ENCODE measurements around the gene SCN2A. TPM values are rescaled to one million over a fixed set of nuclear protein-coding genes. Genes with fewer than 3 reads are reported as not detected.

Gene SCN2A
- total and polyA plus RNA-seq, 5 donors from 2014 or later, result not detected

GRCh38 chr2:165428926-165429325 lies 189.7 kb downstream of the SCN2A start:
- Histone ChIP-seq H3K4me1 (ENCODE audit: control insufficient read depth, insufficient read depth, low read length, poor library complexity, severe bottlenecking) (no peaks in the 10 kb centered on the region), H3K27me3 (ENCODE audit: control insufficient read depth, insufficient read depth, low read length) (no peaks in the 10 kb centered on the region), H3K4me3 (ENCODE audit: low read depth, low read length) (no peak overlapping the region), H3K27ac (ENCODE audit: insufficient read depth, low read length, poor library complexity, severe bottlenecking) (no peak overlapping the region), H3K36me3 (ENCODE audit: control insufficient read depth, insufficient read depth, low read length) (no peaks in the 10 kb centered on the region), H3K9me3 (ENCODE audit: control insufficient read depth in 2 of 2, low read length in 2 of 2) (no peaks in the 10 kb centered on the region)
- Mint-ChIP-seq H3K4me1 (no peaks in the 10 kb centered on the region), H3K27ac (no peak overlapping the region), H3K36me3 (no peaks in the 10 kb centered on the region), H3K4me3 (no peak overlapping the region), H3K27me3 (no peaks in the 10 kb centered on the region), H3K9me3 (peaks cover 0 to under 1% (median 0%) of the 10 kb centered on the region in 7 donors)
- no peak for ATAC-seq (ENCODE audit: low read depth in 2 of 2)
- no peak for DNase-seq

- DNase-seq (no peak), ATAC-seq (ENCODE audit: low read depth in 2 of 2) (no peak)
- no peak overlapping the region for H3K4me3 Mint-ChIP-seq
- H3K27ac ChIP-seq (ENCODE audit: insufficient read depth, low read length, poor library complexity, severe bottlenecking), result no peak overlapping the region
- no peak overlapping the region for H3K27ac Mint-ChIP-seq
- H3K4me1 ChIP-seq (ENCODE audit: control insufficient read depth, insufficient read depth, low read length, poor library complexity, severe bottlenecking), result no peaks in the 10 kb centered on the region
- no peaks in the 10 kb centered on the region for H3K36me3 Mint-ChIP-seq
- H3K4me3 ChIP-seq (ENCODE audit: low read depth, low read length), result no peak overlapping the region
- no peaks in the 10 kb centered on the region for H3K27me3 ChIP-seq (ENCODE audit: control insufficient read depth, insufficient read depth, low read length)
- no peaks in the 10 kb centered on the region for H3K36me3 ChIP-seq (ENCODE audit: control insufficient read depth, insufficient read depth, low read length)
- no peaks in the 10 kb centered on the region for H3K4me1 Mint-ChIP-seq
- H3K9me3 Mint-ChIP-seq, result no peaks in the 10 kb centered on the region
- H3K27me3 Mint-ChIP-seq, result no peaks in the 10 kb centered on the region
- H3K9me3 ChIP-seq (ENCODE audit: control insufficient read depth in 2 of 2, low read length in 2 of 2), result no peaks in the 10 kb centered on the region
Observed at GRCh38 chr2:165431014-165431413, 191.8 kb downstream of the SCN2A start.

- no peaks in the 10 kb centered on the region for H3K9me3 ChIP-seq (ENCODE audit: control insufficient read depth in 2 of 2, low read length in 2 of 2)
- no peaks in the 10 kb centered on the region for H3K36me3 ChIP-seq (ENCODE audit: control insufficient read depth, insufficient read depth, low read length)
- no peaks in the 10 kb centered on the region for H3K27me3 Mint-ChIP-seq
- H3K9me3 Mint-ChIP-seq, result no peaks in the 10 kb centered on the region
- H3K27me3 ChIP-seq (ENCODE audit: control insufficient read depth, insufficient read depth, low read length), result no peaks in the 10 kb centered on the region
- H3K4me3 Mint-ChIP-seq, result no peak overlapping the region
- no peak for DNase-seq
- H3K27ac ChIP-seq (ENCODE audit: insufficient read depth, low read length, poor library complexity, severe bottlenecking), result no peak overlapping the region
- H3K27ac Mint-ChIP-seq, result no peak overlapping the region
- no peak overlapping the region for H3K4me3 ChIP-seq (ENCODE audit: low read depth, low read length)
- no peak for ATAC-seq (ENCODE audit: low read depth in 2 of 2)
- H3K4me1 ChIP-seq (ENCODE audit: control insufficient read depth, insufficient read depth, low read length, poor library complexity, severe bottlenecking), result no peaks in the 10 kb centered on the region
- no peaks in the 10 kb centered on the region for H3K36me3 Mint-ChIP-seq
- H3K4me1 Mint-ChIP-seq, result no peaks in the 10 kb centered on the region
Observed at GRCh38 chr2:165432234-165432966, 193.2 kb downstream of the SCN2A start.

- no peak for ATAC-seq (ENCODE audit: low read depth in 2 of 2)
- H3K27me3 Mint-ChIP-seq, result no peaks in the 10 kb centered on the region
Observed at GRCh38 chr2:165434865-165435496, 195.8 kb downstream of the SCN2A start.

GRCh38 chr2:165435611-165436010 lies 196.4 kb downstream of the SCN2A start:
- Mint-ChIP-seq H3K4me3 (no peak overlapping the region), H3K36me3 (no peaks in the 10 kb centered on the region), H3K4me1 (no peaks in the 10 kb centered on the region), H3K27me3 (no peaks in the 10 kb centered on the region), H3K27ac (no peak overlapping the region), H3K9me3 (no peaks in the 10 kb centered on the region)
- no peak overlapping the region for H3K27ac ChIP-seq (ENCODE audit: insufficient read depth, low read length, poor library complexity, severe bottlenecking)
- H3K4me1 ChIP-seq (ENCODE audit: control insufficient read depth, insufficient read depth, low read length, poor library complexity, severe bottlenecking), result no peaks in the 10 kb centered on the region
- DNase-seq (no peak), ATAC-seq (ENCODE audit: low read depth in 2 of 2) (no peak)
- H3K36me3 ChIP-seq (ENCODE audit: control insufficient read depth, insufficient read depth, low read length), result no peaks in the 10 kb centered on the region
- H3K27me3 ChIP-seq (ENCODE audit: control insufficient read depth, insufficient read depth, low read length), result no peaks in the 10 kb centered on the region
- H3K4me3 ChIP-seq (ENCODE audit: low read depth, low read length), result no peak overlapping the region
- no peaks in the 10 kb centered on the region for H3K9me3 ChIP-seq (ENCODE audit: control insufficient read depth in 2 of 2, low read length in 2 of 2)

More at GRCh38 chr2:165434865-165435496, 195.8 kb downstream of the SCN2A start:
- no peak overlapping the region for H3K27ac ChIP-seq (ENCODE audit: insufficient read depth, low read length, poor library complexity, severe bottlenecking)
- no peaks in the 10 kb centered on the region for H3K9me3 ChIP-seq (ENCODE audit: control insufficient read depth in 2 of 2, low read length in 2 of 2)
- H3K36me3 ChIP-seq (ENCODE audit: control insufficient read depth, insufficient read depth, low read length), result no peaks in the 10 kb centered on the region
- no peaks in the 10 kb centered on the region for H3K4me1 ChIP-seq (ENCODE audit: control insufficient read depth, insufficient read depth, low read length, poor library complexity, severe bottlenecking)
- no peak for DNase-seq
- Mint-ChIP-seq H3K4me1 (no peaks in the 10 kb centered on the region), H3K4me3 (no peak overlapping the region), H3K36me3 (no peaks in the 10 kb centered on the region), H3K27ac (no peak overlapping the region), H3K9me3 (no peaks in the 10 kb centered on the region)
- H3K27me3 ChIP-seq (ENCODE audit: control insufficient read depth, insufficient read depth, low read length), result no peaks in the 10 kb centered on the region
- H3K4me3 ChIP-seq (ENCODE audit: low read depth, low read length), result no peak overlapping the region

GRCh38 chr2:165436559-165436958 lies 197.3 kb downstream of the SCN2A start:
- Histone ChIP-seq H3K27ac (ENCODE audit: insufficient read depth, low read length, poor library complexity, severe bottlenecking) (no peak overlapping the region), H3K4me1 (ENCODE audit: control insufficient read depth, insufficient read depth, low read length, poor library complexity, severe bottlenecking) (no peaks in the 10 kb centered on the region), H3K9me3 (ENCODE audit: control insufficient read depth in 2 of 2, low read length in 2 of 2) (no peaks in the 10 kb centered on the region), H3K27me3 (ENCODE audit: control insufficient read depth, insufficient read depth, low read length) (no peaks in the 10 kb centered on the region), H3K4me3 (ENCODE audit: low read depth, low read length) (no peak overlapping the region), H3K36me3 (ENCODE audit: control insufficient read depth, insufficient read depth, low read length) (no peaks in the 10 kb centered on the region)
- no peaks in the 10 kb centered on the region for H3K36me3 Mint-ChIP-seq
- H3K9me3 Mint-ChIP-seq, result no peaks in the 10 kb centered on the region
- H3K27me3 Mint-ChIP-seq, result no peaks in the 10 kb centered on the region
- no peak for ATAC-seq (ENCODE audit: low read depth in 2 of 2)
- no peak overlapping the region for H3K27ac Mint-ChIP-seq
- H3K4me1 Mint-ChIP-seq, result no peaks in the 10 kb centered on the region
- no peak for DNase-seq
- no peak overlapping the region for H3K4me3 Mint-ChIP-seq

GRCh38 chr2:165440367-165440766 lies 201.2 kb downstream of the SCN2A start:
- Histone ChIP-seq H3K4me1 (ENCODE audit: control insufficient read depth, insufficient read depth, low read length, poor library complexity, severe bottlenecking) (no peaks in the 10 kb centered on the region), H3K27ac (ENCODE audit: insufficient read depth, low read length, poor library complexity, severe bottlenecking) (no peak overlapping the region), H3K36me3 (ENCODE audit: control insufficient read depth, insufficient read depth, low read length) (no peaks in the 10 kb centered on the region), H3K27me3 (ENCODE audit: control insufficient read depth, insufficient read depth, low read length) (no peaks in the 10 kb centered on the region), H3K9me3 (ENCODE audit: control insufficient read depth in 2 of 2, low read length in 2 of 2) (no peaks in the 10 kb centered on the region), H3K4me3 (ENCODE audit: low read depth, low read length) (no peak overlapping the region)
- H3K27ac Mint-ChIP-seq, result no peak overlapping the region
- H3K9me3 Mint-ChIP-seq, result peaks cover 0 to 2% (median 0%) of the 10 kb centered on the region in 7 donors
- H3K4me3 Mint-ChIP-seq, result no peak overlapping the region
- no peaks in the 10 kb centered on the region for H3K36me3 Mint-ChIP-seq
- no peaks in the 10 kb centered on the region for H3K27me3 Mint-ChIP-seq
- no peak for ATAC-seq (ENCODE audit: low read depth in 2 of 2)
- no peak for DNase-seq
- peaks cover 0 to 18% (median 5%) of the 10 kb centered on the region in 4 donors for H3K4me1 Mint-ChIP-seq
